Heart left ventricle (tissue), 16 donors: ENCODE data around the gene GRID2IP. TPM values are rescaled to one million over a fixed set of nuclear protein-coding genes. Genes with fewer than 3 reads are reported as not detected.
"Not testable (repeated sequence)": the region's sequence is repeated elsewhere in the genome, so short reads cannot be mapped to it uniquely, and the experiment has no call there.

Experiments used
- ATAC-seq, 4 donors: fragments of 200-7000 bp; cut with Tn5 transposase; one replicate each; pipeline ENCODE4 v1.9.1; 2020 to 2022; ENCODE audit warnings: moderate library complexity in 4 of 4, mild to moderate bottlenecking in 3 of 4, moderate number of reproducible peaks in 1 of 4
- DNase-seq, 5 donors: peaks; one replicate each; pipeline ENCODE4 v3.0.0-alpha.2; 2020
- H3K27ac ChIP-seq, 12 donors: fragments of 200-600 bp; sonication (generic) in 4 of 12; one replicate each; pipeline versions ENCODE4 v1.5.0 to v1.8.0; 2016 to 2022; ENCODE audit warnings: mild to moderate bottlenecking in 2 of 12
- H3K27me3 ChIP-seq, 9 donors: fragments of 200-600 bp; sonication (generic) in 2 of 9; one replicate each; pipeline versions ENCODE4 v1.5.1 to v1.8.0; 2016 to 2022; ENCODE audit warnings: mild to moderate bottlenecking in 3 of 9
- H3K36me3 ChIP-seq, 9 donors: fragments of 200-600 bp; sonication (generic) in 2 of 9; one replicate each; pipeline versions ENCODE4 v1.5.0 to v1.8.0; 2018 to 2022; ENCODE audit warnings: mild to moderate bottlenecking in 2 of 9
- H3K4me1 ChIP-seq, 12 donors: fragments of 200-600 bp; sonication (generic) in 4 of 12; one replicate each; pipeline versions ENCODE4 v1.5.0 to v1.8.0; 2016 to 2022; ENCODE audit warnings: mild to moderate bottlenecking in 3 of 12
- H3K4me3 ChIP-seq, 12 donors: fragments of 200-600 bp; sonication (generic) in 4 of 12; one replicate each; pipeline versions ENCODE4 v1.5.0 to v1.8.0; 2017 to 2022; ENCODE audit warnings: mild to moderate bottlenecking in 9 of 12, moderate library complexity in 4 of 12
- H3K9me3 ChIP-seq, 12 donors: fragments of 200-600 bp; sonication (generic) in 4 of 12; one replicate each; pipeline versions ENCODE4 v1.5.0 to v1.8.0; 2016 to 2022; ENCODE audit warnings: mild to moderate bottlenecking in 1 of 12
- POLR2A ChIP-seq, 2 donors: fragments of 450-650 bp; IDR thresholded peaks; one replicate each; pipeline ENCODE4 v1.6.1; 2017; ENCODE audit warnings: antibody characterized with exemption in 2 of 2, mild to moderate bottlenecking in 2 of 2, moderate library complexity in 2 of 2
- whole genome bisulfite sequencing, 4 donors: extraction: QIAGEN DNeasy Blood & Tissue Kit in 2 of 4; methylation state at CpG; one replicate each; pipeline versions ENCODE4 v1.1.5 to v1.1.7; 2013 to 2018; 5-methylcytosine and 5-hydroxymethylcytosine counted together
- intact Hi-C, 10 donors: fragments of 100-400 bp; cut with DNase I; formaldehyde crosslinking; loops; one replicate each; pipeline versions ENCODE4 v1.11.1 to v1.14.2; 2022
- polyA plus RNA-seq, 2 donors: library from polyadenylated mRNA; stranded (reverse); fragments of 200-250 nt; gene quantifications; one replicate each; pipeline ENCODE4 v1.2.3, GENCODE V29; 2013
- total RNA-seq, 9 donors: library from RNA; depleted of rRNA in 2 of 9; stranded (reverse); fragments of >200 nt in 2 of 9; fragmentation: NEBNext Ultra II Directional in 3 of 9; extraction: Animal tissue kit (Norgen Biotek cat#: 25700) in 3 of 9; gene quantifications; one replicate each; pipeline versions ENCODE4 v1.1.0 to v1.2.4, GENCODE V29; 2016 to 2023
- TF ChIP-seq, protein P1 (sequence below), 12 donors: fragments of 200-600 bp; sonication (generic) in 4 of 12; IDR thresholded peaks; one replicate each; pipeline versions ENCODE4 v1.5.0 to v1.8.0; 2018 to 2022; ENCODE audit warnings: antibody characterized with exemption in 12 of 12, mild to moderate bottlenecking in 5 of 12
- donor health status: ischemic (EF 13 %, LVEDD 7.1; RV severe dilation, severe dysfunction).
- donor health status: healthy with polysubstance abuse.
- donor health status: DM: no; HTN: yes; CAD: no.
- donor health status: DM: no; HTN: no; CAD: no.
- donor health status: ischemic (EF 25% LVEDD 6.9; RV normal size, moderate dysfunction).
- donor health status: ischemic (EF 25% LVEDD 5.7; RV mildly dilated, moderate dysfunction).
- donor health status: healthy.
- donor health status: DM: yes; HTN: yes; CAD: no.
- donor health status: ischemic (EF 35%, LVEDD 5.7; RV mildly dilated, moderate dysfunction).
- donor health status: nonischemic (EF 11% LVEDD 7.7; RV severe dilation, severe dysfunction).
- donor health status: DM: yes; HTN: yes; CAD: no.
- donor health status: PGD.
- donor health status: ischemic (EF 29% LVEDD 5.4; RV normal size, mild dysfunction).
- donor health status: nonischemic (EF 23%, LVEDD 6.1; RV moderate dilation, normal function).

Gene GRID2IP
- total and polyA plus RNA-seq, 11 donors = 0.01 to 0.16 (median 0.08) TPM; not detected in 7

DNA sequence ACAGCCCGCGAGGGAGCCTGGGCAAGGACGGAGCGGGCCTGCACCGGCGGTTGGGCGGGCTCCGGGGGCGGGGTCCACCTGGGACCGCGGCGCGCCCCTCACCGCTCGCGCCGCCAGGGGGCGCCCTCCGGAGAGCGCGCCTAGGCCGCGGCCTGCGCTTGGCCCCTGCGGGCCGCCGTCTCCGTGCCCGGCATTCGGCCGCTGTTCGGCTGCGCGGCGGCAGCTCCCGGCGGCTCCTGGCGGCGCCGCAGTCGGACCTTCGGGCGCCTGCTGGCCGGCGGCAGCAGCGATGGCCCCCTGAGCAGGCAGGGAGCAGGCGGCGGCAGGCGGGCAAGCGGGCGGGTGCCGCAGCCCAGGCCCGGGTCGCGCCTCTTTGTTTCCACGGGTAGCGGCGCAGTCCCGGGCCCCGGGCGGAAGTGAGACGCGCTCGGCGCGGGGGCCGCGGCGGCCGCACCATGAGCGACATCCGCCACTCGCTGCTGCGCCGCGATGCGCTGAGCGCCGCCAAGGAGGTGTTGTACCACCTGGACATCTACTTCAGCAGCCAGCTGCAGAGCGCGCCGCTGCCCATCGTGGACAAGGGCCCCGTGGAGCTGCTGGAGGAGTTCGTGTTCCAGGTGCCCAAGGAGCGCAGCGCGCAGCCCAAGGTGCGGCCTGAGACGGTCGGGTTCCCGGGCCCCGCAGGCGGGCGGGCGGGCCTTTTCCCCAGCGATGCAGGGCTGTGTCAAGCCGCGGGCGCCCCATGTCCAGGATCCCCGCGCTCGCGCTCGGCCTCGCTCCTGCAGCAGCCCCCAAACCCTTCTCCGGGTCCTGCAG, 38.8 kb upstream of the GRID2IP start, which contains the start of gene INTS15:
TSS of gene INTS15 (plus strand) at position 193 of the 816 bp plus-strand sequence. CDS start at position 456, 263 bp downstream.
- intact Hi-C loops = loop anchor here in 3 of 10 donors (1.0 to 10.0 kb wide), 3 partner anchors 13 to 115 kb away; partner anchors contain the start of genes ZDHHC4 (in 1 of the 3) and ZNF12 (in 1 of the 3)

DNA sequence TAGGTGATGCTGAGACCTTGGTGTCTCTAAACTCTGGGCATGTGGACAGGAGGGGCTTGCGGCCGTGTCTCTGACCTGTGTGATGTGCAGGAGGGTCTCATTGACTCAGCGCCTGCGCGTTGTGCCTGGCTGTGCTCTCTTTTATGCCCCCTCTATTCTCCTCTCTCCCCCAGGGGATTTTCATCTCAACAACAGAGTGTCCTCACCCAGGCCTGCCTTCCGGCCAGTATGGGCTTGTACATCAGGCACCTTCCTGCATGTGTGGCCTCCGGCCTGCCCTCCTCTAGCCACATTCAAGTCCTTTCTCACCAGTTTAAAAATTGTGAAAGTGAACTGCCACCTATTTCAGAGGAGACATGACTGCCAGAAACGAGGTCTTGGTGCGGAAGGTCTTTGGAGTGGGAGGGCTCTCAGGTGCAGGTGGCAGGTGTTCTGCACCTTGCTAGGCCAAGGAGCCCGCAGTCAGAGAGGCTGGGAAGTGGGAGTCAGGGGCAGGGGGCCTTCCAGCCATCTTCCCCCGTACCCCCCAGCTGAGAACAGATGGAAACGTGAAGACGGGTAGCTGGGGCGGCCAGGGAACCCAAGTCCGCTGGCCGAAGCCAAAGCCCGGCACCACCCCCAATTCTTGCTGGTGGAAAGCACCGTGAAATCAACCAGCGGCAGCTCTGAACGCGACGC, 38.0 kb upstream of the GRID2IP start:
- H3K27me3 ChIP-seq = no peaks in the 10 kb centered on the region
- peaks cover 0 to 25% (median 15%) of the 10 kb centered on the region in 12 donors for H3K4me1 ChIP-seq
- H3K4me3 ChIP-seq = peak overlapping the region in 10 of 12 donors; percentile 68 to 96 (median 92)
- H3K9me3 ChIP-seq = no peaks in the 10 kb centered on the region
- 46 to 92% (median 49%) methylated on average over 10 to 22 of the region's 22 CpGs for WGBS, 4 donors
- H3K36me3 ChIP-seq = peaks cover 0 to 76% (median 68%) of the 10 kb centered on the region in 9 donors
- DNase-seq = peak in 1 of 5 donors; percentile 40
- intact Hi-C loops = loop anchor here in 1 of 10 donors (1.0 kb wide), 1 partner anchor 12 kb away; the partner anchor contains the start of gene ZDHHC4
- H3K27ac ChIP-seq = peak overlapping the region in 6 of 12 donors; percentile 19 to 94 (median 92)
- peak in 3 of 4 donors; percentile 2 to 21 (median 12) for ATAC-seq
- TF ChIP-seq, protein P1, sequence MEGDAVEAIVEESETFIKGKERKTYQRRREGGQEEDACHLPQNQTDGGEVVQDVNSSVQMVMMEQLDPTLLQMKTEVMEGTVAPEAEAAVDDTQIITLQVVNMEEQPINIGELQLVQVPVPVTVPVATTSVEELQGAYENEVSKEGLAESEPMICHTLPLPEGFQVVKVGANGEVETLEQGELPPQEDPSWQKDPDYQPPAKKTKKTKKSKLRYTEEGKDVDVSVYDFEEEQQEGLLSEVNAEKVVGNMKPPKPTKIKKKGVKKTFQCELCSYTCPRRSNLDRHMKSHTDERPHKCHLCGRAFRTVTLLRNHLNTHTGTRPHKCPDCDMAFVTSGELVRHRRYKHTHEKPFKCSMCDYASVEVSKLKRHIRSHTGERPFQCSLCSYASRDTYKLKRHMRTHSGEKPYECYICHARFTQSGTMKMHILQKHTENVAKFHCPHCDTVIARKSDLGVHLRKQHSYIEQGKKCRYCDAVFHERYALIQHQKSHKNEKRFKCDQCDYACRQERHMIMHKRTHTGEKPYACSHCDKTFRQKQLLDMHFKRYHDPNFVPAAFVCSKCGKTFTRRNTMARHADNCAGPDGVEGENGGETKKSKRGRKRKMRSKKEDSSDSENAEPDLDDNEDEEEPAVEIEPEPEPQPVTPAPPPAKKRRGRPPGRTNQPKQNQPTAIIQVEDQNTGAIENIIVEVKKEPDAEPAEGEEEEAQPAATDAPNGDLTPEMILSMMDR (IDR thresholded peaks at IDR 0.05) = no peak
- no peak for TF ChIP-seq POLR2A (IDR thresholded peaks at IDR 0.05)

More for the DNA sequence above, 38.8 kb upstream of the GRID2IP start, which contains the start of gene INTS15:
- Histone ChIP-seq H3K27me3 (no peaks in the 10 kb centered on the region), H3K27ac (peak within 1 kb of the TSS; percentile 65 to 95 (median 91)), H3K4me3 (peak within 1 kb of the TSS; percentile 68 to 96 (median 92)), H3K9me3 (no peaks in the 10 kb centered on the region), H3K4me1 (peaks cover 0 to 25% (median 15%) of the 10 kb centered on the region in 12 donors), H3K36me3 (peaks cover 0 to 76% (median 68%) of the 10 kb centered on the region in 9 donors)
- WGBS, 4 donors = 0% methylated on average over 9 to 107 of the region's 107 CpGs
- DNase-seq (peak; percentile 74 to 88 (median 84)), ATAC-seq (peak; percentile 71 to 96 (median 94))
- TF ChIP-seq, protein P1 (IDR thresholded peaks at IDR 0.05) = peak; percentile 38 to 99 (median 81)
- TF ChIP-seq POLR2A (IDR thresholded peaks at IDR 0.05) = peak in 1 of 2 donors; percentile 57

DNA sequence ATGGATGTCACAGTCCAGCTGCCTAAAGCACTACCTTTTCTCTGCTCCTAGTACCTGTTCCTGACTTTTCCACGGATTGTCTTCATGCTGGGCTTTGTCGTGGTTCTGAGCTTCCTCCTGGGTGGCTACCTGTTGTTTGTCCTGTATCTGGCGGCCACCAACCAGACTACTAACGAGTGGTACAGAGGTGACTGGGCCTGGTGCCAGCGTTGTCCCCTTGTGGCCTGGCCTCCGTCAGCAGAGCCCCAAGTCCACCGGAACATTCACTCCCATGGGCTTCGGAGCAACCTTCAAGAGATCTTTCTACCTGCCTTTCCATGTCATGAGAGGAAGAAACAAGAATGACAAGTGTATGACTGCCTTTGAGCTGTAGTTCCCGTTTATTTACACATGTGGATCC, 37.3 kb upstream of the GRID2IP start:
- Histone ChIP-seq H3K9me3 (no peaks in the 10 kb centered on the region), H3K4me1 (peaks cover 0 to 25% (median 15%) of the 10 kb centered on the region in 12 donors), H3K4me3 (no peak overlapping the region), H3K27ac (no peak overlapping the region), H3K36me3 (peaks cover 0 to 76% (median 68%) of the 10 kb centered on the region in 9 donors), H3K27me3 (no peaks in the 10 kb centered on the region)
- intact Hi-C loops = no loop called here
- ATAC-seq (no peak), DNase-seq (peak in 1 of 5 donors; percentile 45)
- WGBS, 4 donors = 64 to 71% (median 66%) methylated on average over 9 of the region's 9 CpGs
- TF ChIP-seq, protein P1 (IDR thresholded peaks at IDR 0.05) = no peak
- TF ChIP-seq POLR2A (IDR thresholded peaks at IDR 0.05) = no peak

DNA sequence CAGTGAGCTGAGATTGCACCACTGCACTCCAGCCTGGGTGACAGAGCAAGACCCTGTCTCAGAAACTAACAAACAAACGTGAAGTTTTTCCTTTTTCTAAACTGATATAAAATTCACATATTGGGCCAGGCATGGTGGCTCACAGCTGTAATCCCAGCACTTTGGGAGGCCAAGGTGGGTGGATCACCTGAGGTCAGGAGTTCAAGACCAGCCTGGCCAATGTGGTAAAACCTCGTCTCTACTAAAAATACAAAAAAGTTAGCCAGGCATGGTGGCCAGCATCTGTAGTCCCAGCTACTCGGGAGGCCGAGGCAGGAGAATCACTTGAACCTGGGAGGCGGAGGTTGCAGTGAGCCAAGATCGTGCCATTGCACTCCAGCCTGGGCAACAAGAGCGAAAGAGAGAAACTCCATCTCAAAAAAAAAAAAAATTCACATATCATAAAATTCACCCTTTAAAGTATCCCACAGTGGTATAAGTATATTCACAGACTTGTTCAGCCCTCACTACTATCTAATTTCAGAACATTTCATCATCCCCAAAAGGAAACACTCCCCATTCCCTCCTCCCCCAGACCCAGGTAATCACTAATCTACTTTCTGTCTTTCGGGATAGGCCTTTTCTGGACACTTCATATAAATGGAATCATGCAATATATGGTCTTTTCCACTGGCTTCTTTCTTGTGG, 34.6 kb upstream of the GRID2IP start:
- peaks cover 0 to 82% (median 67%) of the 10 kb centered on the region in 9 donors for H3K36me3 ChIP-seq
- H3K27me3 ChIP-seq, intact Hi-C loops, H3K27ac ChIP-seq, H3K4me3 ChIP-seq, H3K9me3 ChIP-seq, DNase-seq, ATAC-seq: not testable (repeated sequence)
- WGBS, 4 donors = 87 to 95% (median 91%) methylated on average over 8 of the region's 8 CpGs
- H3K4me1 ChIP-seq = peaks cover 0 to 15% (median 9%) of the 10 kb centered on the region in 12 donors
